HEK293T (cell line): ENCODE measurements around the gene RPUSD1.

Experiments used
- ELF4 ChIP-seq: fragments of 450-650 bp; IDR thresholded peaks from 2 replicates; pipeline ENCODE4 v1.6.1; 2017; ENCODE audit warnings: antibody characterized with exemption
- TF ChIP-seq, protein P1 (sequence below): fragments of 450-650 bp; IDR thresholded peaks from 2 replicates; pipeline ENCODE4 v1.6.1; 2016

DNA sequence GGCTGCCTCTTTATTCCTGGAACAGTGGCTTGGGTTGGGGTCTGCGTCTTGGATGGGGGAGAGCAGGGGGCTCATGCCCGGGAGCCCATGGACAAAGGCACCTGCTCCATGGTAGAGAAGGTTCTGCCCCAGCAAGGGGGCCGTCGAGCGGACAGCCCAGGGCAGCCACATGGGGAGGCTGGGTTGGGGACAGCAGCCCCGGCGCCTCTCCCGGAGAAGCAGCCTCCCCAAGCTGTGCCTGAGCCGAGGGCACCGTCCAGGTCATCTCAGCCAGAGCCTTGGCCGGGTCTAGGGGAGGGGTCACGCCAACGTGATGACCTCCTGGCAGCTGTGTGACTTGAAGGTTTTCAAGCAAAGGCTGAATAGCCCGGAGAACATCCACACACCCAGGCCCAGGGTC, 45.2 kb upstream of the RPUSD1 start:
- TF ChIP-seq, protein P1, sequence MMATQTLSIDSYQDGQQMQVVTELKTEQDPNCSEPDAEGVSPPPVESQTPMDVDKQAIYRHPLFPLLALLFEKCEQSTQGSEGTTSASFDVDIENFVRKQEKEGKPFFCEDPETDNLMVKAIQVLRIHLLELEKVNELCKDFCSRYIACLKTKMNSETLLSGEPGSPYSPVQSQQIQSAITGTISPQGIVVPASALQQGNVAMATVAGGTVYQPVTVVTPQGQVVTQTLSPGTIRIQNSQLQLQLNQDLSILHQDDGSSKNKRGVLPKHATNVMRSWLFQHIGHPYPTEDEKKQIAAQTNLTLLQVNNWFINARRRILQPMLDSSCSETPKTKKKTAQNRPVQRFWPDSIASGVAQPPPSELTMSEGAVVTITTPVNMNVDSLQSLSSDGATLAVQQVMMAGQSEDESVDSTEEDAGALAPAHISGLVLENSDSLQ: no peak
- TF ChIP-seq ELF4: no peak
